NK-92 (cell line): ENCODE results near the gene GAST.

Experiments used
- DNase-seq: peaks from one replicate; lab custom pipeline; 2025; ENCODE audit not compliant: unreplicated experiment; lab: John Stamatoyannopoulos, UW

The GAST gene

GRCh38 chr17:41738801-41739112 is 26.6 kb downstream of the GAST start:
- DNase-seq, result no peak

GRCh38 chr17:41739661-41740352 is 27.7 kb downstream of the GAST start:
- no peak for DNase-seq

GRCh38 chr17:41740506-41740905 is 28.4 kb downstream of the GAST start:
- no peak for DNase-seq

GRCh38 chr17:41741709-41742108 is 29.6 kb downstream of the GAST start:
- no peak for DNase-seq

- no peak for DNase-seq
Observed at GRCh38 chr17:41748275-41748674, 36.1 kb downstream of the GAST start.

- DNase-seq, result no peak
Observed at GRCh38 chr17:41750862-41751261, 38.7 kb downstream of the GAST start.

- no peak for DNase-seq
Observed at GRCh38 chr17:41751288-41751687, 39.2 kb downstream of the GAST start.

GRCh38 chr17:41754066-41754465 is 41.9 kb downstream of the GAST start:
- DNase-seq, result no peak

GRCh38 chr17:41758601-41759000 is 46.5 kb downstream of the GAST start:
- DNase-seq, result no peak

- no peak for DNase-seq
Observed at GRCh38 chr17:41760878-41761277, 48.7 kb downstream of the GAST start.

- DNase-seq, result no peak
Observed at GRCh38 chr17:41762391-41762790, 50.3 kb downstream of the GAST start.

GRCh38 chr17:41762841-41763240 is 50.7 kb downstream of the GAST start:
- DNase-seq, result no peak

- no peak for DNase-seq
Observed at GRCh38 chr17:41763327-41763726, 51.2 kb downstream of the GAST start.
